ENCODE measurements around the gene PARP9.

DNA sequence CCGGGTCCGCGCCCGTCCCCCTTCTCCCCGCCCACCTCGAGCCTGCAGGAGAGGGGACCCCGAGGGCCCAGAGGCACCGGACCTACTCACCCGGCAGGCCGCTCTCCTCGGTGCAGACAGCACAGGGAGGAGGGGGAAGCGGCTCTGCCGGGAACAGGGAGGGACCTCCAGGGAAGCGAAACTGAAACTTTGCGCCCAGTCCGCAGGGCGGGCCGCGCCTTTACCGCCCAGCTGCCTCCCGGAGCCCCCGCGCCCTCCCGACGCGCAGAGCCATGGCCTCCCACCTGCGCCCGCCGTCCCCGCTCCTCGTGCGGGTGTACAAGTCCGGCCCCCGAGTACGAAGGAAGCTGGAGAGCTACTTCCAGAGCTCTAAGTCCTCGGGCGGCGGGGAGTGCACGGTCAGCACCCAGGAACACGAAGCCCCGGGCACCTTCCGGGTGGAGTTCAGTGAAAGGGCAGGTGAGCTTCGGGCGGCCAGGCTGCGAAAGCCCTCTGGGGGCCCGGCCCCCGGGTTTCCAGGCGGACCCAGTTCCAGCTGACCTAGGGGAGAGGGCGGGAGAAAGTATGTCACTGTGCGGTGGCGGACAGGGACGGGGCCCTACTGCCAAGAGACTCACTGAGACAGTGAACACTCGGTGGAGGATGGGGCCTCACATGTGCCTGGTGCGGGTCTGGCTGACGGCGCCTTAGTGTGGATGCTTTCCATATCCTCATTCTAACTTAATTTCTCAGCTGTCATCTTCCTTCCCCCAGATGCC is at the start of gene PARP9, which contains the start of gene DTX3L:
- TF ChIP-seq YY1 (IDR thresholded peaks at IDR 0.05; ENCODE audit: insufficient read depth, insufficient read length) (no peak), ZNF274 (IDR thresholded peaks at IDR 0.05; ENCODE audit: low read depth, low read length) (no peak)

All from NT2/D1 (cell line).